ENCODE results near the gene BACH2. TPM values are rescaled to one million over a fixed set of nuclear protein-coding genes. Genes with fewer than 3 reads are reported as not detected.

Gene BACH2
- total and polyA plus RNA-seq, 10 of the 15 experiments (the other 5 are each of a cell fraction or from before 2014, with no cell fraction given): 0.03 to 0.28 (median 0.04) TPM; not detected in 3

DNA sequence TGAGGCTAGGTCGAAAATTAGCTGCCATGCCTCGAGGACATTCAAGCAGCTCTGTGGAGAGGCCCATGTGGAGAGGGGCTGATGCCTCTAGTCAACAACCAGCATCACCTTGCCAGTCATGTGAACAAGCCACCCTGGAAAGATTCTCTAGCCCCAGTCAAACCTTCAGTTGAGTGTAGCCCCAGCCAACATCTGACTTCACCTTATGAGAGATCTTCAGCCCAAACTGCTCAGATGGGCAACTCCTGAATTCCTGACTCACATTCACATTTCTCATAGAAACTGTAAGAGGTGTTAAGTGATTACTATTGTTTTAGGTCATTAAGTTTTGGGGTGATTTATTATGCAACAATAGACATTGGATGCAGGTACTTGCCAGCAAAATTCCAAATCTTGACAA lies 357.5 kb downstream of the BACH2 start:
- RAD21 ChIA-PET (ENCODE audit: unreplicated experiment): interaction anchor here (0.6 to 3.7 kb wide), 3 partner anchors 449 to 540 kb away, joined by 4 to 104 read pairs (median 21); no protein-coding TSS in a partner anchor
- FAIRE-seq (no peak), ATAC-seq (no peak), DNase-seq (ENCODE audit: low read depth, low spot score) (no peak)
- Histone ChIP-seq H3K79me2 (ENCODE audit: control insufficient read depth, insufficient read depth, low read length) (no peaks in the 10 kb centered on the region), H3K27me3 (replicated peaks in 1 of 2; ENCODE audit: control insufficient read depth in 2 of 2, insufficient read depth in 2 of 2, low read length in 1 of 2) (no peaks in the 10 kb centered on the region; a peak in 3 of 4 replicates), H3K4me2 (ENCODE audit: control insufficient read depth, insufficient read depth) (no peak overlapping the region), H3K36me3 (ENCODE audit: control insufficient read depth in 2 of 2, insufficient read depth in 2 of 2, low read length in 1 of 2) (no peaks in the 10 kb centered on the region), H3K9ac (ENCODE audit: control insufficient read depth, insufficient read depth, low read length) (no peak overlapping the region), H2AFZ (ENCODE audit: control insufficient read depth, low read depth, low read length) (no peak overlapping the region), H3K27ac (ENCODE audit: control insufficient read depth, insufficient read depth) (no peak overlapping the region), H3K4me3 (no peak overlapping the region), H3K4me1 (ENCODE audit: control insufficient read depth, insufficient read depth, low read length) (no peaks in the 10 kb centered on the region), H3K9me3 (replicated peaks; ENCODE audit: control insufficient read depth, insufficient read depth, low read length) (no peaks in the 10 kb centered on the region), H4K20me1 (ENCODE audit: control insufficient read depth, insufficient read depth) (no peaks in the 10 kb centered on the region; the same call in 1 of the 2 replicates)
- CTCF ChIA-PET: interaction anchor here (0.6 to 6.9 kb wide), 3 partner anchors 62 to 538 kb away, joined by 3 to 193 read pairs (median 40); no protein-coding TSS in a partner anchor
- in situ Hi-C loops (cut with MboI) (loop anchor here (5.0 kb wide), 1 partner anchor 538 kb away; no protein-coding TSS in a partner anchor), intact Hi-C loops (cut with micrococcal nuclease; ENCODE audit: unreplicated experiment) (no loop called here)
- TF ChIP-seq ZNF384 (IDR thresholded peaks at IDR 0.05; ENCODE audit: borderline replicate concordance, low read depth, low read length) (no peak), NR2C1 (IDR thresholded peaks at IDR 0.05) (no peak), ZZZ3 (IDR thresholded peaks at IDR 0.05; ENCODE audit: control insufficient read depth, insufficient read length, low read depth) (no peak), E2F8 (IDR thresholded peaks at IDR 0.05; ENCODE audit: low read depth, partially characterized antibody) (no peak), HCFC1 (IDR thresholded peaks at IDR 0.05; ENCODE audit: low read length) (no peak), SREBF2 (IDR thresholded peaks at IDR 0.05; ENCODE audit: low read length) (no peak), SMARCA5 (IDR thresholded peaks at IDR 0.05) (no peak), IRF4 (IDR thresholded peaks at IDR 0.05; ENCODE audit: low read depth, low read length) (no peak), JUND (IDR thresholded peaks at IDR 0.05; ENCODE audit: low read depth, low read length) (no peak), POLR2AphosphoS2 (IDR thresholded peaks at IDR 0.05; ENCODE audit: low read depth, low read length) (no peak), SPI1 (IDR thresholded peaks at IDR 0.05; ENCODE audit: borderline replicate concordance, insufficient read depth, low read depth, low read length) (no peak), SRF (IDR thresholded peaks at IDR 0.05; ENCODE audit: low read depth in 2 of 2, low read length in 2 of 2) (no peak), KDM1A (IDR thresholded peaks at IDR 0.05; ENCODE audit: borderline replicate concordance) (no peak), NFYB (IDR thresholded peaks at IDR 0.05; ENCODE audit: insufficient read depth, low read depth, low read length) (no peak), SMAD5 (IDR thresholded peaks at IDR 0.05; ENCODE audit: low read depth) (no peak)
- TF ChIP-seq, protein P1, sequence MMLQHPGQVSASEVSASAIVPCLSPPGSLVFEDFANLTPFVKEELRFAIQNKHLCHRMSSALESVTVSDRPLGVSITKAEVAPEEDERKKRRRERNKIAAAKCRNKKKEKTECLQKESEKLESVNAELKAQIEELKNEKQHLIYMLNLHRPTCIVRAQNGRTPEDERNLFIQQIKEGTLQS (IDR thresholded peaks at IDR 0.05; ENCODE audit: borderline replicate concordance, extremely low read depth, low read depth, low read length): no peak
- TF ChIP-seq, protein P2, sequence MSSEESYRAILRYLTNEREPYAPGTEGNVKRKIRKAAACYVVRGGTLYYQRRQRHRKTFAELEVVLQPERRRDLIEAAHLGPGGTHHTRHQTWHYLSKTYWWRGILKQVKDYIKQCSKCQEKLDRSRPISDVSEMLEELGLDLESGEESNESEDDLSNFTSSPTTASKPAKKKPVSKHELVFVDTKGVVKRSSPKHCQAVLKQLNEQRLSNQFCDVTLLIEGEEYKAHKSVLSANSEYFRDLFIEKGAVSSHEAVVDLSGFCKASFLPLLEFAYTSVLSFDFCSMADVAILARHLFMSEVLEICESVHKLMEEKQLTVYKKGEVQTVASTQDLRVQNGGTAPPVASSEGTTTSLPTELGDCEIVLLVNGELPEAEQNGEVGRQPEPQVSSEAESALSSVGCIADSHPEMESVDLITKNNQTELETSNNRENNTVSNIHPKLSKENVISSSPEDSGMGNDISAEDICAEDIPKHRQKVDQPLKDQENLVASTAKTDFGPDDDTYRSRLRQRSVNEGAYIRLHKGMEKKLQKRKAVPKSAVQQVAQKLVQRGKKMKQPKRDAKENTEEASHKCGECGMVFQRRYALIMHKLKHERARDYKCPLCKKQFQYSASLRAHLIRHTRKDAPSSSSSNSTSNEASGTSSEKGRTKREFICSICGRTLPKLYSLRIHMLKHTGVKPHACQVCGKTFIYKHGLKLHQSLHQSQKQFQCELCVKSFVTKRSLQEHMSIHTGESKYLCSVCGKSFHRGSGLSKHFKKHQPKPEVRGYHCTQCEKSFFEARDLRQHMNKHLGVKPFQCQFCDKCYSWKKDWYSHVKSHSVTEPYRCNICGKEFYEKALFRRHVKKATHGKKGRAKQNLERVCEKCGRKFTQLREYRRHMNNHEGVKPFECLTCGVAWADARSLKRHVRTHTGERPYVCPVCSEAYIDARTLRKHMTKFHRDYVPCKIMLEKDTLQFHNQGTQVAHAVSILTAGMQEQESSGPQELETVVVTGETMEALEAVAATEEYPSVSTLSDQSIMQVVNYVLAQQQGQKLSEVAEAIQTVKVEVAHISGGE (CRISPR knock-in tag; IDR thresholded peaks at IDR 0.05): no peak
- POLR2A ChIA-PET: no interaction called here
- WGBS (ENCODE audit: insufficient coverage, insufficient replicate concordance, low lambda C conversion rate, missing lambda C conversion rate): 0% methylated on average over 2 of the region's 2 CpGs
- SMC1A ChIA-PET (ENCODE audit: uncharacterized antibody, unreplicated experiment): no interaction called here
- no TSS peak for BruUV-seq (replicated peaks)
